K562 (cell line): ENCODE results near the gene NDUFB3. TPM values are rescaled to one million over a fixed set of nuclear protein-coding genes. Genes with fewer than 3 reads are reported as not detected.

Experiments used
- ATAC-seq: fragments of 200-7000 bp; cut with Tn5 transposase; 3 replicates; pipeline ENCODE4 v1.9.1; 2020; ENCODE audit warnings: moderate library complexity
- BruUV-seq: library from RNA; stranded (reverse); fragments of 400-500 nt; replicated peaks from 2 replicates; lab custom pipeline; 2021; lab: Mats Ljungman, UMichigan
- CTCF ChIA-PET: fragments of 300-600 bp; formaldehyde crosslinking; extraction: SDS; loops from one replicate; lab custom pipeline; 2021; ENCODE audit warnings: low intra/inter-chr PET ratio; lab: Yijun Ruan, JAX
- POLR2A ChIA-PET: fragments of 300-600, 350-650 bp; sonication (Branson Sonifier 250); formaldehyde crosslinking; extraction: SDS; loops from one replicate; lab custom pipeline; 2021; ENCODE audit warnings: antibody characterized with exemption, inconsistent platforms; lab: Yijun Ruan, JAX
- DNase-seq, 4 experiments: peaks; one replicate each; pipeline versions ENCODE4 v3.0.0 to v3.0.0-alpha.2; 2011 to 2018; ENCODE audit warnings: low spot score in 3 of 4, mixed read lengths in 3 of 4; ENCODE audit errors: extremely low read depth in 1 of 4
- FAIRE-seq: peaks from 2 replicates; lab custom pipeline; 2011; peaks lifted over from hg19 to GRCh38; lab: Jason Lieb, UNC
- H2AFZ ChIP-seq: 2 replicates; pipeline ENCODE4 v1.6.0; 2011; ENCODE audit warnings: low read depth, low read length, control low read depth, inconsistent platforms
- H3K27ac ChIP-seq: fragments of 200-600 bp; 3 replicates; pipeline ENCODE4 v1.8.0; 2011; ENCODE audit warnings: low read depth, mild to moderate bottlenecking, control low read depth, inconsistent platforms, low read length, moderate library complexity, mixed read lengths; ENCODE audit errors: extremely low read depth
- H3K27me3 ChIP-seq, 2 experiments: fragments of 300-600 bp in 1 of 2; 2 replicates in 1 of 2; 3 replicates in 1 of 2; pipeline versions ENCODE4 v1.6.0 to v1.8.0; 2011; ENCODE audit warnings: inconsistent platforms in 2 of 2, low read length in 2 of 2, mild to moderate bottlenecking in 1 of 2, mixed read lengths in 1 of 2, moderate library complexity in 1 of 2; ENCODE audit not compliant: control insufficient read depth in 2 of 2, insufficient read depth in 2 of 2
- H3K36me3 ChIP-seq: fragments of 300-600 bp; 3 replicates; pipeline ENCODE4 v1.8.0; 2011; ENCODE audit warnings: mild to moderate bottlenecking, low read length, inconsistent platforms; ENCODE audit not compliant: control insufficient read depth, insufficient read depth
- H3K4me1 ChIP-seq, 2 experiments: fragments of 200-600 bp in 1 of 2; replicated peaks in 1 of 2; 2 replicates in 1 of 2; 3 replicates in 1 of 2; pipeline versions ENCODE4 v1.5.1 to v1.8.0; 2011; ENCODE audit warnings: inconsistent platforms in 2 of 2, low read length in 2 of 2, mild to moderate bottlenecking in 1 of 2, mixed read lengths in 1 of 2, moderate library complexity in 1 of 2; ENCODE audit not compliant: control insufficient read depth in 2 of 2, insufficient read depth in 2 of 2
- H3K4me2 ChIP-seq: 2 replicates; pipeline ENCODE4 v1.6.1; 2011; ENCODE audit warnings: low read length, control low read depth, inconsistent platforms, mixed read lengths; ENCODE audit not compliant: insufficient read depth
- H3K4me3 ChIP-seq: fragments of 200-600 bp; sonication (generic), shearing (Covaris generic); 2 replicates; pipeline ENCODE4 v1.5.1; 2016; ENCODE audit warnings: control low read depth, inconsistent platforms
- H3K79me2 ChIP-seq: fragments of 200-600 bp; 3 replicates; pipeline ENCODE4 v1.8.0; 2011; ENCODE audit warnings: low read length, inconsistent platforms; ENCODE audit not compliant: control insufficient read depth, insufficient read depth
- H3K9ac ChIP-seq, 2 experiments: 2 replicates each; pipeline versions ENCODE4 v1.6.0 to v1.6.1; 2011; ENCODE audit warnings: low read depth in 2 of 2, low read length in 2 of 2, control low read depth in 1 of 2, inconsistent platforms in 1 of 2, mild to moderate bottlenecking in 1 of 2, mixed read lengths in 1 of 2; ENCODE audit not compliant: insufficient read depth in 1 of 2
- H3K9me1 ChIP-seq: one replicate; pipeline ENCODE4 v1.6.0; 2011; ENCODE audit warnings: inconsistent platforms, mild to moderate bottlenecking, low read length, moderate library complexity; ENCODE audit not compliant: control insufficient read depth, insufficient read depth
- H3K9me3 ChIP-seq: replicated peaks from 2 replicates; pipeline ENCODE4 v1.5.1; 2011; ENCODE audit warnings: low read depth, low read length, inconsistent platforms; ENCODE audit not compliant: control insufficient read depth, insufficient read depth
- H4K20me1 ChIP-seq: replicated peaks from 2 replicates; pipeline ENCODE4 v1.6.1; 2011; ENCODE audit warnings: low read length, inconsistent platforms, mixed read lengths; ENCODE audit not compliant: control insufficient read depth, insufficient read depth
- CHD2 ChIP-seq: IDR thresholded peaks from 2 replicates; pipeline ENCODE4 v1.6.1; 2011; ENCODE audit warnings: low read depth, low read length
- DNMT1 ChIP-seq: fragments of 450-650 bp; IDR thresholded peaks from 2 replicates; pipeline ENCODE4 v1.6.1; 2016; ENCODE audit warnings: antibody characterized with exemption, mild to moderate bottlenecking
- E2F1 ChIP-seq: sonication (generic); formaldehyde crosslinking; IDR thresholded peaks from 2 replicates; pipeline ENCODE4 v1.8.1; 2023; ENCODE audit warnings: mild to moderate bottlenecking, missing genetic modification reagents, moderate library complexity
- GTF2F1 ChIP-seq: IDR thresholded peaks from 2 replicates; pipeline ENCODE4 v1.6.1; 2011; ENCODE audit warnings: low read depth, low read length, improper control_type of control experiment
- HMG20A ChIP-seq: fragments of 450-650 bp; formaldehyde crosslinking; conservative IDR thresholded peaks from 2 replicates; pipeline ENCODE4 v1.4.0; 2020; ENCODE audit warnings: mild to moderate bottlenecking, mixed read lengths
- KLF10 ChIP-seq: fragments of 250-450 bp; sonication (Bioruptor Pico); IDR thresholded peaks from 2 replicates; pipeline ENCODE4 v1.6.1; 2021; ENCODE audit warnings: matching md5 sums
- LCOR ChIP-seq: sonication (generic); formaldehyde crosslinking; IDR thresholded peaks from 2 replicates; pipeline ENCODE4 v1.8.0; 2022; ENCODE audit warnings: mild to moderate bottlenecking, missing genetic modification reagents
- LEF1 ChIP-seq: fragments of 450-650 bp; IDR thresholded peaks from 2 replicates; pipeline ENCODE4 v1.6.1; 2016; ENCODE audit warnings: mild to moderate bottlenecking
- YBX1 ChIP-seq: fragments of 450-650 bp; IDR thresholded peaks from 2 replicates; pipeline ENCODE4 v1.7.1; 2016; ENCODE audit warnings: mild to moderate bottlenecking
- ZNF140 ChIP-seq: fragments of 250-450 bp; sonication (Bioruptor Pico); IDR thresholded peaks from 2 replicates; pipeline ENCODE4 v1.8.0; 2021; ENCODE audit warnings: moderate library complexity, mild to moderate bottlenecking, inconsistent platforms
- ZNF217 ChIP-seq: sonication (generic); formaldehyde crosslinking; IDR thresholded peaks from 2 replicates; pipeline ENCODE4 v1.8.0; 2022; ENCODE audit warnings: mild to moderate bottlenecking, missing genetic modification reagents
- ZNF75A ChIP-seq: fragments of 450-650 bp; formaldehyde crosslinking; IDR thresholded peaks from 2 replicates; pipeline ENCODE4 v1.4.0; 2020; ENCODE audit warnings: mild to moderate bottlenecking
- in situ Hi-C: fragments of 300-500 bp; cut with MboI; formaldehyde crosslinking; loops from 4 replicates; pipeline ENCODE4 v1.15.0; 2018; ENCODE audit warnings: inconsistent platforms, mixed read lengths
- intact Hi-C: fragments of 100-400 bp; cut with micrococcal nuclease; formaldehyde crosslinking; loops from 2 replicates; pipeline ENCODE4 v1.14.2; 2022
- polyA plus RNA-seq, 8 experiments: library from polyadenylated mRNA; depleted of rRNA in 4 of 8; stranded (reverse) in 5 of 8; unstranded in 3 of 8; fragments of >200 nt; fragmentation: Nextera tagmentation in 2 of 8; fragmentation: Illumina TruSeq in 1 of 8; extraction: Ambion mirVana in 2 of 8; extraction: Trizol in 1 of 8; gene quantifications; 2 replicates each; pipeline versions ENCODE4 v1.2.1 to v1.2.3, GENCODE V29; 2011 to 2014; ENCODE audit warnings: inconsistent platforms in 1 of 8, missing spikeins in 1 of 8
- total RNA-seq, 7 experiments: library from RNA; depleted of rRNA in 6 of 7; stranded (reverse); fragments of >200 nt in 6 of 7; fragmentation: Illumina TruSeq in 2 of 7; extraction: Trizol in 2 of 7; gene quantifications; 2 replicates each; pipeline versions ENCODE4 v1.2.1 to v1.2.3, GENCODE V29; 2011 to 2021; ENCODE audit warnings: low replicate concordance in 1 of 7

The NDUFB3 gene
- total and polyA plus RNA-seq, 9 of the 15 experiments (the other 6 are each of a cell fraction or from before 2014, with no cell fraction given) = 126 to 786 (median 156) TPM

DNA sequence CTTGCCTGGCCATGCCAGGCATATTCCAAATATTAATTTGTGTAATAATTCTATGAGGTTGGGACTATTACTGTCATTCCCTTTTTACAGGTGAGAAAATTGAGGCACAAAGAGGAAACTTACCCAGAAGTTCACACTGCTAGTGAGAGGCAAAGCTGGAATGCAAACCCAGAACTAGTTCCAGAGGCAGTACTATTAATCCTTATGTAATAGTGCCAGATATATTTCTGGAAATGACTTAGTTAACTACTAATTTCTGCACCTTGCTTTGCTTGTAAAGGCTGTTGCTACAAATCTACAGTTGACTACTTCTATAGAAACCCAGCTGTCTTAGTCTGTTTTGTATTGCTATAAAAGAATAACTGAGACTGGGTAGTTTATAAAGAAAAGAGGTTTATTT is 38.8 kb downstream of the NDUFB3 start:
- Histone ChIP-seq H3K4me1 (peaks cover 9 to 11% of the 10 kb centered on the region in 2 experiments; a peak in 4 of 5 replicates), H3K36me3 (peaks cover 3% of the 10 kb centered on the region; the same call in 1 of the 3 replicates), H3K9me1 (no peaks in the 10 kb centered on the region), H3K4me3 (no peak overlapping the region), H3K9me3 (no peaks in the 10 kb centered on the region), H2AFZ (no peak overlapping the region), H3K79me2 (peaks cover 21% of the 10 kb centered on the region), H3K9ac (no peak overlapping the region), H4K20me1 (no peaks in the 10 kb centered on the region), H3K27ac (no peak overlapping the region), H3K27me3 (no peaks in the 10 kb centered on the region), H3K4me2 (no peak overlapping the region)
- intact Hi-C loops = no loop called here
- ChIA-PET POLR2A (no interaction called here), CTCF (no interaction called here)
- TF ChIP-seq ZNF140 (CRISPR knock-in tag) (no peak), YBX1 (no peak), KLF10 (CRISPR knock-in tag) (no peak), ZNF217 (CRISPR knock-in tag) (no peak), E2F1 (CRISPR knock-in tag) (no peak), LEF1 (no peak), GTF2F1 (no peak), ZNF75A (no peak), CHD2 (no peak), HMG20A (no peak), DNMT1 (no peak), LCOR (CRISPR knock-in tag) (no peak)
- FAIRE-seq (no peak), DNase-seq (no peak), ATAC-seq (no peak)
- in situ Hi-C loops = no loop called here
- BruUV-seq = no TSS peak
